Peyer's patch (tissue), 4 donors: ENCODE results near the gene TRIM38.

Source experiments
- CTCF ChIP-seq, 6 experiments: fragments of 450-650 bp in 4 of 6; fragments of 200-600 bp in 2 of 6; sonication (generic) in 1 of 6; IDR thresholded peaks; one replicate each; pipeline ENCODE4 v1.5.1; 2017 to 2019; ENCODE audit warnings: antibody characterized with exemption in 6 of 6, mild to moderate bottlenecking in 3 of 6, moderate library complexity in 1 of 6
- POLR2A ChIP-seq, 2 donors: fragments of 450-650 bp; IDR thresholded peaks; one replicate each; pipeline ENCODE4 v1.5.1; 2017; ENCODE audit warnings: antibody characterized with exemption in 2 of 2, mild to moderate bottlenecking in 2 of 2, moderate library complexity in 2 of 2

DNA sequence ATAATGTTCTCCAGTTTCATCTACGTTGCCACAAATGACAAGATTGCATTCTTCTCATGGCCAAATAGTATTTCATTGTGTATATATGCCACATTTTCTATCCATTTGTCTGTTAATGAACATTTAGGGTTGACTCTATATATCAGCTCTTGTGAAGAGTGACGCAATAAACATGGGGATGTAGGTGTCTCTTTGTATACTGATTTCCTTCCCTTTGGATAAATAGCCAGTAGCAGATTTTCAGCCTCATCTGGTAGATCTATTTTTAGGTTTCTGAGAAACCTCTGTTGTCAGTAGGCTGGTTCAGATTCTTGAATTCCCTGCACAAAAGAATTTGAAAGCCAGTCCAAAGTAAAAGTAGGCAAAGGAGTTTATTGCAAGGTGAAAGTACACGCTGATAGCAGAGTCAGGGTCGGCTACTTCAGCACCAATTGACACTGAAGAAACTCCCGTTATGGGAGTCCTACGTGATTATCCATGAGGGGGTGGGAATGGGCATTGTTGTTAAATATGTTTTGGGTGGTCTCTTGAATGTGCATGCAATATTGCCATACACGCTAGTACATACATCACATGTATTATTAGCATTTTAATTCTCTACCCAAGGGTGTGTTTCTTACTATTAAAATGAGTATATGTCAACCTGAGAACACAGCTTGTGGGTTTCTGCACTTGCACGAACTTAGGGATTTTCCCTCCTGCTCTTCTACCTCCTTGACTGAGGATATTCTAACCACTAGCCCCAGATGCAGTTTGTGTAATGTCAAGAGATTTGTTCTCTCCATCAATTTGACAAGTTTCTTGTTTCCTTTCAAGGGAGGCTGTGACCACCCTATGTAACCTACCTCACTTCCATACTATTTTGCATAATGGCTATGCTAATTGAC, 17.7 kb upstream of the TRIM38 start:
- TF ChIP-seq POLR2A (IDR thresholded peaks at IDR 0.05) (no peak), CTCF (IDR thresholded peaks at IDR 0.05) (no peak)
